ENCODE results near the gene CRHR1.

The CRHR1 gene

GRCh38 chr17:45826919-45827588 is 42.9 kb downstream of the CRHR1 start (continued):
- no peak for TF ChIP-seq AEBP2 (tag by site-specific recombination; IDR thresholded peaks at IDR 0.05; ENCODE audit: borderline replicate concordance)
- no peak for TF ChIP-seq ZFHX2 (tag by site-specific recombination; conservative IDR thresholded peaks at IDR 0.05)
- TF ChIP-seq ZEB2 (tag by site-specific recombination; IDR thresholded peaks at IDR 0.05): no peak
- TF ChIP-seq ZNF555 (tag by site-specific recombination; conservative IDR thresholded peaks at IDR 0.05): no peak
- TF ChIP-seq ZNF239 (tag by site-specific recombination; IDR thresholded peaks at IDR 0.05): no peak
- no peak for TF ChIP-seq SETDB1 (IDR thresholded peaks at IDR 0.05; ENCODE audit: insufficient read length, low read length)

DNA sequence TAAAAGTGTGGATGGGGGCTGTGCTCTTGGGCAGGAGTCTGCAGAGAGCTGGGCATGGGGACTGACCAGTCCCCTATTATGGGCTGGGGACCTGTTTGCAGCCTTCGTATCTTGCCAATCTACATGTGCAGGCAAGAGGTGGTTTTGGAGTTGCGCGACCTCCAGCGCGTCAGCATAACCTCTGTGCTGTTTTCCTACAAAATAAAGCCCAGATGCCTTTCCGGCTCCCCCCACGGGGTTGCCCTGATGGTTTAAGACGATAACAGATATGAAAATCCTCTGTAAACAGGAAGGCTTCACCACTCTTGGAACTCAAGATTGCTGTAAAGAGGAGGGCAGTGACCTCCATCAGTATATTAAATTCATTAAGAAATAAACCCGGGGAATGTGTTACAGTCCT is 44.1 kb downstream of the CRHR1 start:
- ChIA-PET POLR2A (no interaction called here), CTCF (interaction anchor here (0.5 to 8.4 kb wide), 4 partner anchors 179 to 587 kb away, joined by 3 to 99 read pairs (median 4); no protein-coding TSS in a partner anchor)
- H3K27ac ChIP-seq (ENCODE audit: extremely low read depth, low read depth, low read length): no peak overlapping the region
- TF ChIP-seq ZNF677 (tag by site-specific recombination; IDR thresholded peaks at IDR 0.05) (no peak), ZNF580 (tag by site-specific recombination; IDR thresholded peaks at IDR 0.05) (no peak), CTCF (tag by site-specific recombination; IDR thresholded peaks at IDR 0.05) (no peak), ZNF791 (tag by site-specific recombination; IDR thresholded peaks at IDR 0.05) (no peak), SETDB1 (IDR thresholded peaks at IDR 0.05; ENCODE audit: insufficient read length, low read length) (no peak), ZIC2 (tag by site-specific recombination; IDR thresholded peaks at IDR 0.05) (no peak), AEBP2 (tag by site-specific recombination; IDR thresholded peaks at IDR 0.05; ENCODE audit: borderline replicate concordance) (no peak), ZNF148 (tag by site-specific recombination; IDR thresholded peaks at IDR 0.05; ENCODE audit: borderline replicate concordance) (no peak), ZNF645 (tag by site-specific recombination; IDR thresholded peaks at IDR 0.05) (no peak), ZNF629 (tag by site-specific recombination; IDR thresholded peaks at IDR 0.05) (no peak), ZNF394 (tag by site-specific recombination; IDR thresholded peaks at IDR 0.05; ENCODE audit: borderline replicate concordance) (no peak), EGR2 (tag by site-specific recombination; IDR thresholded peaks at IDR 0.05; ENCODE audit: low read depth) (no peak), PRDM2 (tag by site-specific recombination; IDR thresholded peaks at IDR 0.05; ENCODE audit: borderline replicate concordance) (no peak)

More for the DNA sequence above, 44.1 kb downstream of the CRHR1 start:
- H3K9me3 ChIP-seq (ENCODE audit: control insufficient read depth, insufficient read depth, low read depth, low read length): no peaks in the 10 kb centered on the region
- H3K36me3 ChIP-seq (ENCODE audit: control insufficient read depth in 2 of 2, insufficient read depth in 1 of 2, low read length in 2 of 2): no peaks in the 10 kb centered on the region
- H3K4me3 ChIP-seq (ENCODE audit: low read depth, low read length): no peak overlapping the region
- H3K4me1 ChIP-seq (ENCODE audit: control insufficient read depth, insufficient read depth, low read length): no peaks in the 10 kb centered on the region
